Smooth muscle cell of the brain vasculature (primary cell): ENCODE data around the gene PINK1.

Experiments
- DNase-seq: peaks from one replicate; pipeline ENCODE4 v3.0.0-alpha.2; 2012; ENCODE audit warnings: low read depth, low spot score

The PINK1 gene

DNA sequence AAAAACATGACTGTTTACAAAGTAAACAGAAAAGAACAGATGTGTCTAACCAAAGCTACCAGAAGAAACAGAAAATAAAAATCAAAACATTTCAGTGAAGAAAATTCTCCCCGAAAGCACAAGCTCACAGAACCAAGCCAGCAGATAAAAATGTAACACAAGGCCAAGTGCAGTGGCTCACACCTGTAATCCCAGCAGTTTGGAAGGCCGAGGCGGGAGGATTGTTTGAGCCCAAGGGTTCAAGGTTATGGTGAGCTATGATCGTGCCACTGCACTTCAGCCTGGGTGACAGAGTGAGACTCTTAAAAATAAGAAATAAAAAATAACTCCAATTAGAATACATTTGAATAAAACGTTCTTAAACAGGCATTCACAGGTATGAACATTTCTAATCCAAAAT, 47.0 kb downstream of the PINK1 start:
- no peak for DNase-seq

- DNase-seq: no peak
Measured at GRCh38 chr1:20681999-20682398, 48.7 kb downstream of the PINK1 start.

DNA sequence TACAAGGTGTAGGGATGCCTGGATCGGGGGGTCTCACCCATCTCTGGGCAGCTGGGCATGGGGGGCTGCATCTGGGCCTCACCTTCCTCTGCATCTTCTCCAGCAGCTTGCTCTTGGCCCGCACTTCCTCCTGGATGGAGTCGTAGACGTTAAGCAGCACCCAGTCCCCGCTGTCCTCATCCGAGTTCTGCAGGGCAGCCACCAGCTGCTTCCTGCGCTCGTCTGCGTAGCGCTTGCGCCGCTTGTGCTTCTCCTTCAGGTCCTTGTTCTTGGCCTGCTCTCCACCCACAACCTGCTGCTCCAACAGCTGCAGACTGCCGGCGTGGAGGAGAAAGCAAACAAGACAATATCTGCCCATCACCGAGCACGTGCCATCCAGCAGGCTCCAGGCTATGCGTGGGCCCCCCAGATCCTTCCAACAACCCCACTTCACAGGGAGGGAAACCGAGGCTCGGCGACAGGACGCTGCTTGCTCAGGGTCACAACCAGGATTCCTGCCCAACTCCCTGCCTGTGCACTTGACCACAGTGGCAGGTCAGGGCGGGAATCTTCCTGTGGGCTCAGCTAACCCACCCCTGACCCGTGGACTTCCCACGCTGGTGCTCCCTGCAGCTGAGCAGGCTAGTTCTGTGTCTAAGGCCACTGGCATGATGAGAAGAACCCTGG, 49.4 kb downstream of the PINK1 start:
- no peak for DNase-seq

GRCh38 chr1:20683614-20684013, 50.4 kb downstream of the PINK1 start:
- DNase-seq: no peak

GRCh38 chr1:20684050-20684620, 50.9 kb downstream of the PINK1 start:
- DNase-seq: no peak

GRCh38 chr1:20684651-20685050, 51.4 kb downstream of the PINK1 start:
- no peak for DNase-seq

- DNase-seq: no peak
Measured at GRCh38 chr1:20685099-20685662, 51.9 kb downstream of the PINK1 start.

DNA sequence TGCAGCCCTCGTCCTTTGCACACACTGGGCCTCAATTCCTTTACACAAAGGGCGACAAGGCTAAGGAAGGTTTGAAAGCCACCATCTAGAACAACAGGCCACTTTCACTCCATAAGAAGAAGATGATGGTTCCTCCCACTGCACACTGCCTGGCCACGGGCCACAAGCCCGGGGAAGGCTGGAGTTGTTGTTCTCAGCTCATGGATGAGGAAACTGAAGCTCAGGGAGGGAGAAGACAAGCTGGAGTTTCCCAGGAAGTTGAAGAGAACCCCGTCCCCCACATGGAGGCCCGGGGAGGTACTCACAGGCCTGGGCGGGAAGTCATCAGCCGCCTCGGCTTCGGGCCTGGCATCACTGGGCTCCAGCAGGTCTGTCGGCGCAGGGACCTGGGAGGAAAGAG, 52.5 kb downstream of the PINK1 start:
- DNase-seq: no peak

- DNase-seq: no peak
Measured at GRCh38 chr1:20686883-20687725, 53.8 kb downstream of the PINK1 start.

GRCh38 chr1:20689645-20690056, 56.4 kb downstream of the PINK1 start:
- DNase-seq: no peak

GRCh38 chr1:20691872-20692271, 58.6 kb downstream of the PINK1 start:
- DNase-seq: no peak

- DNase-seq: no peak
Measured at GRCh38 chr1:20693623-20694022, 60.4 kb downstream of the PINK1 start.

DNA sequence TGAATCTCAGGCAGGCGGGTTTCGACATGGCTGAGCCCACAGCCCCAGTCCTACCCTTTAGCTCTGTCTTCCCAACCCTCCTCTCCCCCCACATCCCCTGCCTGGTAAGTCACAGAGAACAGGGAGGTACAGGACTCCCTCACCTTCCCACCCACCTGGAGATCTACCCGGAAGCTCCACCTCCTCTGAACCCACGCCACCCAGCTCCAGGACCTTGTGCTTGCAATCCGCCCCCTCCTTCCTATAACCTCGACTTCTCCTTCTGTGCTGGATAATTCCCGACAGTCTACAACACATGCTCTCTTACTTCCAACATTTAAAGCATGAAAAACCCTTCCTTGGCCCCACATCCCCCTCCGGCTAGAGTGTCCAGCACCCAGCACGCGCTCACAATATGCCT, 62.3 kb downstream of the PINK1 start:
- DNase-seq: no peak

DNA sequence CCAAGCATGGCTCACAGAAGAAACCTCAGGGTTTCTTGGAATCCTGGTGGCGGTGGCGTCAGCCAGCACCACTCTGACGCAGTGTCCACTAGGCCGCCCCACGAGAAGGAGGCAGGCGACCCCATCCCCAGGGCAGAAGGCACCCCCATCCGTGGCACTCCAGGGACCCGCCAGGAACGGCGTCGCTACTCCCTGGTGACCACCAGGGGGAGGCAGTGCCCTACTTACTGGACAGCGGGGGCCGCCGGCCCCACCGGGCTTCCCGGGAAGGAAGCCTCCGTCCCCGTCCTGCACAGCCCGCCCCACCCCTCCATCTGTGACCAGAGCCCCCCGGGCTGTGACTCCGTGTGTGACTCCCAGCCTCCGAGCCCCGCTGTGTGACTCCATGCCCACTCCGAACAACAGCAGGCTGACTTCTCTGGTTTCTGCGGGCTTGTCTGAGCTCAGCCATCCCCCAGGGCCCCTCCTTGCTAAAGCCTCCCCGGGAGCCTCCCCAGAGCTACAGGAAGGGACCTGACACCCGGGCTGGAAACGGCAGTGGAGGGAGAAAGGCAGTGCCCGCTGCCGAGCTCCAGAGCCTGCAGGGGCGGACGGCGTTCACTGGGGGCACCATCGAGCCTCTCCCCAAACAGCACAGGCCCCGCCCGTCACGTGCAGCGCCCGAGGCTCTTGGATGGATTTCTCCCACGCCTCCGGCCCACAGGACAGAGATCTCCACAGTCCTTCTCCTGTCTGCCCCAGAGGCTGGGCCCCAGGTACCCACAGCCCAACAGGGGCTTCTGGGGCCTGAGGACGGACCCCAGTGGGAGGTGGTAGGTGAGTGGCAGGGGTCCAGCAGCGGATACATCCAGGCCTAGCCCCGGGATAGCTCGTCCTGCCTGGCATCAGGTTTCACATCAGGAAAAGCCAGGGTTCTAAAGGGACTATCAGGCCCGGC, 63.4 kb downstream of the PINK1 start:
- DNase-seq: peak; percentile 62

- no peak for DNase-seq
Measured at GRCh38 chr1:20697563-20697962, 64.3 kb downstream of the PINK1 start.

DNA sequence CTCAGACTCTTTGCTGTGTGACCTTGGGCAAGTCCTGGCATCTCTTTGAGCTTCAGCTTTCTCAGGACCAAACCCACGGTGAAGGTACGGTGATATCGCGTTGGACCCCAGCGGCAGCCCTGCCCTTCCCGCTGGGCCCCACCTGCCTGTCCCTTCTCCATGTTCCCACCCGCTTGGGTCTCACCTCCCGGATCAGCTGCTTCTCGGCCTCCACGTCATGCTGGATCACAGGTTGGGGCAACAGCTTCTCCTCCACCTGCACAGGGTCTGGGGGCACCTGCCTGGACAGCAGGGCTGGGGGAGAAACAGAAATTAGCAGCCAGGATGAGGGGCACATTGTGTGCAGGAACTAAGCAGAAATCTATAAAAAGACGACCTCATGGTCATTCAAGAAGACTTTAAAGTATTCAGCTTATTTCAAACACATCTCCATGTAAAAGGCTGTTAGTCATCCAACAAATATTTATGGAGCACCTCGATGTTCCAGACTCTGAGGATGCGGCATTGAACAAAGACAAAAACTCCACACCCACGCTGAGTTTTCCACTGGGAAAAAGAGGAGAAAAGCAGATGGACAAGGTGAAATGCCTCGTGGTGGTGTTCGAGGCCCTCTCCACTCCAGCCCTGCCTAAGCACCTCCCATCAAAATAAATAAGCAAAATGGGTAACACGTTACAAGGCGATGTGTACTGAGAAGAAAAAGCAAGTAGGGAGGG, 65.1 kb downstream of the PINK1 start:
- no peak for DNase-seq

- no peak for DNase-seq
Measured at GRCh38 chr1:20699558-20699957, 66.3 kb downstream of the PINK1 start.

- DNase-seq: no peak
Measured at GRCh38 chr1:20700636-20701215, 67.5 kb downstream of the PINK1 start.
